Measurements from ENCODE around the gene BBOX1.

BBOX1 gene

GRCh38 chr11:27118949-27119348, 78.3 kb downstream of the BBOX1 start:
- H2BK120ac ChIP-seq (ENCODE audit: low read depth, low read length) = no peak overlapping the region
- peak overlapping the region in 1 of 2 experiments; percentile 45 for H2BK12ac ChIP-seq (ENCODE audit: low read length in 2 of 2)
- H3K9ac ChIP-seq (ENCODE audit: low read length) = peak overlapping the region; percentile 31
- WGBS = 84% methylated on average over 3 of the region's 3 CpGs
- peak overlapping the region in 1 of 2 experiments; percentile 6 for H3K4me3 ChIP-seq (ENCODE audit: insufficient read depth in 1 of 2, low read depth in 1 of 2, low read length in 2 of 2)
- no peaks in the 10 kb centered on the region for H3K79me1 ChIP-seq (replicated peaks; ENCODE audit: low read length, poor library complexity, severe bottlenecking)
- H2BK15ac ChIP-seq (ENCODE audit: low read depth, poor library complexity, severe bottlenecking) = no peak overlapping the region
- H3K9me3 ChIP-seq (ENCODE audit: control insufficient read depth, low read length) = no peaks in the 10 kb centered on the region
- no peak overlapping the region for H4K91ac ChIP-seq (ENCODE audit: low read length)
- H2AFZ ChIP-seq (ENCODE audit: low read depth, low read length) = no peak overlapping the region
- no peak overlapping the region for H2AK5ac ChIP-seq (ENCODE audit: low read length, severe bottlenecking)
- no peak overlapping the region for H3K27ac ChIP-seq (ENCODE audit: low read length, poor library complexity, severe bottlenecking)
- no peak for DNase-seq
- H4K8ac ChIP-seq (ENCODE audit: low read length) = no peak overlapping the region
- no peak overlapping the region for H3K23ac ChIP-seq (ENCODE audit: low read length in 2 of 2)
- H2BK5ac ChIP-seq (ENCODE audit: low read depth, low read length, poor library complexity, severe bottlenecking) = no peak overlapping the region
- H3K4ac ChIP-seq (ENCODE audit: low read depth in 1 of 2, low read length in 2 of 2) = no peak overlapping the region
- no peaks in the 10 kb centered on the region for H3K36me3 ChIP-seq (ENCODE audit: control insufficient read depth in 1 of 2, insufficient read depth in 2 of 2, low read depth in 1 of 2, low read length in 2 of 2)
- no peak overlapping the region for H3K18ac ChIP-seq (ENCODE audit: low read depth in 1 of 2, low read length in 2 of 2)
- no peaks in the 10 kb centered on the region for H3K27me3 ChIP-seq (ENCODE audit: control insufficient read depth in 1 of 2, insufficient read depth in 1 of 2, low read length in 2 of 2)
- H3K4me1 ChIP-seq (ENCODE audit: control insufficient read depth, insufficient read depth, low read depth, low read length) = no peaks in the 10 kb centered on the region
- no peak overlapping the region for H3K4me2 ChIP-seq (ENCODE audit: low read length, poor library complexity, severe bottlenecking)
- no peak overlapping the region for H3K14ac ChIP-seq (ENCODE audit: low read length in 2 of 2)

- Histone ChIP-seq H3K9ac (ENCODE audit: low read length) (no peak overlapping the region), H3K18ac (ENCODE audit: low read depth in 1 of 2, low read length in 2 of 2) (no peak overlapping the region), H2BK12ac (ENCODE audit: low read length in 2 of 2) (no peak overlapping the region), H3K36me3 (ENCODE audit: control insufficient read depth in 1 of 2, insufficient read depth in 2 of 2, low read depth in 1 of 2, low read length in 2 of 2) (no peaks in the 10 kb centered on the region), H4K8ac (ENCODE audit: low read length) (no peak overlapping the region), H3K4me1 (ENCODE audit: control insufficient read depth, insufficient read depth, low read depth, low read length) (no peaks in the 10 kb centered on the region), H2AK5ac (ENCODE audit: low read length, severe bottlenecking) (no peak overlapping the region), H3K9me3 (ENCODE audit: control insufficient read depth, low read length) (no peaks in the 10 kb centered on the region), H2AFZ (ENCODE audit: low read depth, low read length) (no peak overlapping the region), H2BK5ac (ENCODE audit: low read depth, low read length, poor library complexity, severe bottlenecking) (no peak overlapping the region), H2BK120ac (ENCODE audit: low read depth, low read length) (no peak overlapping the region), H4K91ac (ENCODE audit: low read length) (no peak overlapping the region), H3K4ac (ENCODE audit: low read depth in 1 of 2, low read length in 2 of 2) (no peak overlapping the region), H3K14ac (ENCODE audit: low read length in 2 of 2) (no peak overlapping the region), H2BK15ac (ENCODE audit: low read depth, poor library complexity, severe bottlenecking) (no peak overlapping the region), H3K27me3 (ENCODE audit: control insufficient read depth in 1 of 2, insufficient read depth in 1 of 2, low read length in 2 of 2) (no peaks in the 10 kb centered on the region), H3K27ac (ENCODE audit: low read length, poor library complexity, severe bottlenecking) (no peak overlapping the region), H3K23ac (ENCODE audit: low read length in 2 of 2) (no peak overlapping the region), H3K4me3 (ENCODE audit: insufficient read depth in 1 of 2, low read depth in 1 of 2, low read length in 2 of 2) (no peak overlapping the region), H3K4me2 (ENCODE audit: low read length, poor library complexity, severe bottlenecking) (no peak overlapping the region), H3K79me1 (replicated peaks; ENCODE audit: low read length, poor library complexity, severe bottlenecking) (no peaks in the 10 kb centered on the region)
- DNase-seq = no peak
Observed at GRCh38 chr11:27119396-27119795, 78.8 kb downstream of the BBOX1 start.

- WGBS = 100% methylated on average over 1 of the region's 1 CpG
- no peak overlapping the region for H3K14ac ChIP-seq (ENCODE audit: low read length in 2 of 2)
- no peaks in the 10 kb centered on the region for H3K27me3 ChIP-seq (ENCODE audit: control insufficient read depth in 1 of 2, insufficient read depth in 1 of 2, low read length in 2 of 2)
- no peak overlapping the region for H3K4me2 ChIP-seq (ENCODE audit: low read length, poor library complexity, severe bottlenecking)
- no peaks in the 10 kb centered on the region for H3K9me3 ChIP-seq (ENCODE audit: control insufficient read depth, low read length)
- H4K8ac ChIP-seq (ENCODE audit: low read length) = no peak overlapping the region
- H3K9ac ChIP-seq (ENCODE audit: low read length) = peak overlapping the region; percentile 59
- no peak overlapping the region for H2BK5ac ChIP-seq (ENCODE audit: low read depth, low read length, poor library complexity, severe bottlenecking)
- no peak overlapping the region for H4K91ac ChIP-seq (ENCODE audit: low read length)
- no peaks in the 10 kb centered on the region for H3K36me3 ChIP-seq (ENCODE audit: control insufficient read depth in 1 of 2, insufficient read depth in 2 of 2, low read depth in 1 of 2, low read length in 2 of 2)
- no peak overlapping the region for H2AFZ ChIP-seq (ENCODE audit: low read depth, low read length)
- H2BK120ac ChIP-seq (ENCODE audit: low read depth, low read length) = no peak overlapping the region
- H2BK12ac ChIP-seq (ENCODE audit: low read length in 2 of 2) = no peak overlapping the region
- no peak overlapping the region for H3K4me3 ChIP-seq (ENCODE audit: insufficient read depth in 1 of 2, low read depth in 1 of 2, low read length in 2 of 2)
- H2AK5ac ChIP-seq (ENCODE audit: low read length, severe bottlenecking) = no peak overlapping the region
- no peak overlapping the region for H3K18ac ChIP-seq (ENCODE audit: low read depth in 1 of 2, low read length in 2 of 2)
- no peak overlapping the region for H3K4ac ChIP-seq (ENCODE audit: low read depth in 1 of 2, low read length in 2 of 2)
- H3K79me1 ChIP-seq (replicated peaks; ENCODE audit: low read length, poor library complexity, severe bottlenecking) = no peaks in the 10 kb centered on the region
- no peak overlapping the region for H3K23ac ChIP-seq (ENCODE audit: low read length in 2 of 2)
- no peak overlapping the region for H2BK15ac ChIP-seq (ENCODE audit: low read depth, poor library complexity, severe bottlenecking)
- no peaks in the 10 kb centered on the region for H3K4me1 ChIP-seq (ENCODE audit: control insufficient read depth, insufficient read depth, low read depth, low read length)
- H3K27ac ChIP-seq (ENCODE audit: low read length, poor library complexity, severe bottlenecking) = no peak overlapping the region
- no peak for DNase-seq
Observed at GRCh38 chr11:27120211-27120610, 79.6 kb downstream of the BBOX1 start.

GRCh38 chr11:27122001-27122400, 81.4 kb downstream of the BBOX1 start:
- Histone ChIP-seq H3K9ac (ENCODE audit: low read length) (no peak overlapping the region), H3K4me3 (ENCODE audit: insufficient read depth in 1 of 2, low read depth in 1 of 2, low read length in 2 of 2) (no peak overlapping the region), H2BK120ac (ENCODE audit: low read depth, low read length) (no peak overlapping the region), H4K91ac (ENCODE audit: low read length) (no peak overlapping the region), H2AFZ (ENCODE audit: low read depth, low read length) (no peak overlapping the region), H3K4me2 (ENCODE audit: low read length, poor library complexity, severe bottlenecking) (no peak overlapping the region), H3K9me3 (ENCODE audit: control insufficient read depth, low read length) (no peaks in the 10 kb centered on the region), H3K4me1 (ENCODE audit: control insufficient read depth, insufficient read depth, low read depth, low read length) (no peaks in the 10 kb centered on the region), H3K79me1 (replicated peaks; ENCODE audit: low read length, poor library complexity, severe bottlenecking) (no peaks in the 10 kb centered on the region), H3K27ac (ENCODE audit: low read length, poor library complexity, severe bottlenecking) (no peak overlapping the region), H3K18ac (ENCODE audit: low read depth in 1 of 2, low read length in 2 of 2) (no peak overlapping the region), H3K23ac (ENCODE audit: low read length in 2 of 2) (no peak overlapping the region), H4K8ac (ENCODE audit: low read length) (no peak overlapping the region), H2BK12ac (ENCODE audit: low read length in 2 of 2) (no peak overlapping the region), H3K4ac (ENCODE audit: low read depth in 1 of 2, low read length in 2 of 2) (no peak overlapping the region), H2BK5ac (ENCODE audit: low read depth, low read length, poor library complexity, severe bottlenecking) (no peak overlapping the region), H3K14ac (ENCODE audit: low read length in 2 of 2) (no peak overlapping the region), H2AK5ac (ENCODE audit: low read length, severe bottlenecking) (no peak overlapping the region), H3K27me3 (ENCODE audit: control insufficient read depth in 1 of 2, insufficient read depth in 1 of 2, low read length in 2 of 2) (no peaks in the 10 kb centered on the region), H3K36me3 (ENCODE audit: control insufficient read depth in 1 of 2, insufficient read depth in 2 of 2, low read depth in 1 of 2, low read length in 2 of 2) (no peaks in the 10 kb centered on the region), H2BK15ac (ENCODE audit: low read depth, poor library complexity, severe bottlenecking) (no peak overlapping the region)
- WGBS = 86% methylated on average over 2 of the region's 4 CpGs
- no peak for DNase-seq

All from mesenchymal stem cell (in vitro differentiated cells and primary cell).